ENCODE results near the gene TASP1. TPM values are rescaled to one million over a fixed set of nuclear protein-coding genes. Genes with fewer than 3 reads are reported as not detected.

Gene TASP1
- total and polyA plus RNA-seq, 10 of the 15 experiments (the other 5 are each of a cell fraction or from before 2014, with no cell fraction given), result 7.4 to 17.8 (median 10.5) TPM

- no peak for TF ChIP-seq MXI1 (IDR thresholded peaks at IDR 0.05; ENCODE audit: low read depth, low read length)
Measured at GRCh38 chr20:13404293-13404692, 234.4 kb downstream of the TASP1 start (continued).

- no peak overlapping the region for H3K9ac ChIP-seq (ENCODE audit: control insufficient read depth, insufficient read depth, low read length)
- FAIRE-seq, result no peak
Measured at GRCh38 chr20:13403453-13403852, 235.3 kb downstream of the TASP1 start.

GRCh38 chr20:13402986-13403385, 235.7 kb downstream of the TASP1 start:
- H3K9me3 ChIP-seq (replicated peaks; ENCODE audit: control insufficient read depth, insufficient read depth, low read length), result no peaks in the 10 kb centered on the region
- no peaks in the 10 kb centered on the region for H3K4me1 ChIP-seq (ENCODE audit: control insufficient read depth, insufficient read depth, low read length)
- intact Hi-C loops (cut with micrococcal nuclease; ENCODE audit: unreplicated experiment), result no loop called here
- H3K27ac ChIP-seq (ENCODE audit: control insufficient read depth, insufficient read depth), result no peak overlapping the region
- H4K20me1 ChIP-seq (ENCODE audit: control insufficient read depth, insufficient read depth), result no peaks in the 10 kb centered on the region
- ATAC-seq, result no peak
- FAIRE-seq, result no peak
- H3K4me2 ChIP-seq (ENCODE audit: control insufficient read depth, insufficient read depth), result no peak overlapping the region
- no peak for DNase-seq (ENCODE audit: low read depth, low spot score)
- H3K4me3 ChIP-seq, result no peak overlapping the region
- CTCF ChIA-PET, result interaction anchor here (0.9 to 1.0 kb wide), 3 partner anchors 12 to 144 kb away, joined by 4 to 5 read pairs (median 4); no protein-coding TSS in a partner anchor
- H3K9ac ChIP-seq (ENCODE audit: control insufficient read depth, insufficient read depth, low read length), result no peak overlapping the region
- no TSS peak for BruUV-seq (replicated peaks)
- H3K79me2 ChIP-seq (ENCODE audit: control insufficient read depth, insufficient read depth, low read length), result no peaks in the 10 kb centered on the region
- in situ Hi-C loops (cut with MboI), result no loop called here
- POLR2A ChIA-PET, result no interaction called here
- 100% methylated on average over 2 of the region's 2 CpGs for WGBS (ENCODE audit: insufficient coverage, insufficient replicate concordance, low lambda C conversion rate, missing lambda C conversion rate)
- SMC1A ChIA-PET (ENCODE audit: uncharacterized antibody, unreplicated experiment), result interaction anchor here (0.9 to 1.5 kb wide), 2 partner anchors 35 to 143 kb away, joined by 3 read pairs; no protein-coding TSS in a partner anchor
- RAD21 ChIA-PET (ENCODE audit: unreplicated experiment), result interaction anchor here (0.5 kb wide), 1 partner anchor 31 kb away, joined by 6 read pairs; no protein-coding TSS in a partner anchor
- H3K27me3 ChIP-seq (replicated peaks in 1 of 2; ENCODE audit: control insufficient read depth in 2 of 2, insufficient read depth in 2 of 2, low read length in 1 of 2), result no peaks in the 10 kb centered on the region
- no peak overlapping the region for H2AFZ ChIP-seq (ENCODE audit: control insufficient read depth, low read depth, low read length)
- no peaks in the 10 kb centered on the region for H3K36me3 ChIP-seq (ENCODE audit: control insufficient read depth in 2 of 2, insufficient read depth in 2 of 2, low read length in 1 of 2)
- TF ChIP-seq NR2C2 (IDR thresholded peaks at IDR 0.05; ENCODE audit: borderline replicate concordance, control insufficient read depth, insufficient read length, low read depth) (no peak), BCLAF1 (IDR thresholded peaks at IDR 0.05) (no peak), SUZ12 (IDR thresholded peaks at IDR 0.05; ENCODE audit: unreplicated experiment) (no peak), BHLHE40 (IDR thresholded peaks at IDR 0.05; ENCODE audit: borderline replicate concordance in 1 of 2, low read depth in 2 of 2, low read length in 1 of 2) (no peak), RELA (IDR thresholded peaks at IDR 0.05; ENCODE audit: borderline replicate concordance, partially characterized antibody) (no peak), CHD2 (IDR thresholded peaks at IDR 0.05; ENCODE audit: borderline replicate concordance, low read depth, low read length) (no peak), TBL1XR1 (IDR thresholded peaks at IDR 0.05; ENCODE audit: low read depth, low read length) (no peak), ZNF274 (IDR thresholded peaks at IDR 0.05; ENCODE audit: insufficient read depth, insufficient read length) (no peak), GATAD2B (conservative IDR thresholded peaks at IDR 0.05; ENCODE audit: low read depth) (no peak), CREB1 (IDR thresholded peaks at IDR 0.05; ENCODE audit: low read depth) (no peak), TCF7 (IDR thresholded peaks at IDR 0.05; ENCODE audit: borderline replicate concordance) (no peak), KLF5 (IDR thresholded peaks at IDR 0.05; ENCODE audit: partially characterized antibody) (no peak)

More at GRCh38 chr20:13403453-13403852, 235.3 kb downstream of the TASP1 start:
- Histone ChIP-seq H3K4me1 (ENCODE audit: control insufficient read depth, insufficient read depth, low read length) (no peaks in the 10 kb centered on the region), H3K27ac (ENCODE audit: control insufficient read depth, insufficient read depth) (no peak overlapping the region), H3K9me3 (replicated peaks; ENCODE audit: control insufficient read depth, insufficient read depth, low read length) (no peaks in the 10 kb centered on the region), H3K27me3 (replicated peaks in 1 of 2; ENCODE audit: control insufficient read depth in 2 of 2, insufficient read depth in 2 of 2, low read length in 1 of 2) (no peaks in the 10 kb centered on the region), H4K20me1 (ENCODE audit: control insufficient read depth, insufficient read depth) (no peaks in the 10 kb centered on the region), H3K4me3 (no peak overlapping the region), H3K79me2 (ENCODE audit: control insufficient read depth, insufficient read depth, low read length) (no peaks in the 10 kb centered on the region), H3K4me2 (ENCODE audit: control insufficient read depth, insufficient read depth) (no peak overlapping the region), H2AFZ (ENCODE audit: control insufficient read depth, low read depth, low read length) (no peak overlapping the region), H3K36me3 (ENCODE audit: control insufficient read depth in 2 of 2, insufficient read depth in 2 of 2, low read length in 1 of 2) (no peaks in the 10 kb centered on the region)
- in situ Hi-C loops (cut with MboI), result no loop called here
- ChIA-PET RAD21 (ENCODE audit: unreplicated experiment) (interaction anchor here (0.5 kb wide), 1 partner anchor 30 kb away, joined by 6 read pairs; no protein-coding TSS in a partner anchor), POLR2A (no interaction called here), SMC1A (ENCODE audit: uncharacterized antibody, unreplicated experiment) (interaction anchor here (0.9 to 1.5 kb wide), 2 partner anchors 35 to 143 kb away, joined by 3 read pairs; no protein-coding TSS in a partner anchor), CTCF (interaction anchor here (0.9 to 1.0 kb wide), 3 partner anchors 13 to 143 kb away, joined by 4 to 5 read pairs (median 4); no protein-coding TSS in a partner anchor)
- BruUV-seq (replicated peaks), result no TSS peak
- TF ChIP-seq MEF2A (IDR thresholded peaks at IDR 0.05; ENCODE audit: insufficient read depth, low read depth, low read length) (no peak), CHD4 (IDR thresholded peaks at IDR 0.05) (no peak), KDM1A (IDR thresholded peaks at IDR 0.05; ENCODE audit: borderline replicate concordance) (no peak)
- intact Hi-C loops (cut with micrococcal nuclease; ENCODE audit: unreplicated experiment), result no loop called here
- ATAC-seq (no peak), DNase-seq (ENCODE audit: low read depth, low spot score) (no peak)
- 71% methylated on average over 2 of the region's 2 CpGs for WGBS (ENCODE audit: insufficient coverage, insufficient replicate concordance, low lambda C conversion rate, missing lambda C conversion rate)

All from GM12878 (cell line).